Sigmoid colon (tissue), 7 donors: ENCODE data around the gene PPAT. TPM values are rescaled to one million over a fixed set of nuclear protein-coding genes. Genes with fewer than 3 reads are reported as not detected.

Experiments
- DNase-seq: peaks from one replicate; pipeline ENCODE4 v3.0.0-alpha.2; 2019
- H3K27ac ChIP-seq, 4 donors: fragments of 200-600 bp; sonication (generic); one replicate each; pipeline ENCODE4 v1.5.1; 2016 to 2019; ENCODE audit warnings: mild to moderate bottlenecking in 1 of 4
- H3K27me3 ChIP-seq, 3 donors: fragments of 200-600 bp; sonication (generic); one replicate each; pipeline ENCODE4 v1.5.1; 2019; ENCODE audit warnings: mild to moderate bottlenecking in 1 of 3
- H3K36me3 ChIP-seq, 4 donors: fragments of 200-600 bp; sonication (generic); one replicate each; pipeline ENCODE4 v1.5.1; 2016 to 2019
- H3K4me1 ChIP-seq, 4 donors: fragments of 200-600 bp; sonication (generic); one replicate each; pipeline ENCODE4 v1.5.1; 2017 to 2019
- H3K4me3 ChIP-seq, 4 donors: fragments of 200-600 bp; sonication (generic); one replicate each; pipeline ENCODE4 v1.5.1; 2017 to 2019; ENCODE audit warnings: mild to moderate bottlenecking in 2 of 4, moderate library complexity in 1 of 4
- H3K9me3 ChIP-seq, 4 donors: fragments of 200-600 bp in 3 of 4; sonication (generic) in 3 of 4; one replicate each; pipeline versions ENCODE4 v1.5.1 to v1.6.1; 2013 to 2019
- CTCF ChIP-seq, 4 experiments: fragments of 450-650 bp in 3 of 4; fragments of 200-600 bp in 1 of 4; IDR thresholded peaks; one replicate each; pipeline ENCODE4 v1.5.1; 2016 to 2019; ENCODE audit warnings: antibody characterized with exemption in 4 of 4, mild to moderate bottlenecking in 3 of 4, moderate library complexity in 2 of 4
- EP300 ChIP-seq, 4 donors: sonication (generic); formaldehyde crosslinking; IDR thresholded peaks; one replicate each; pipeline ENCODE4 v1.6.1; 2017; ENCODE audit warnings: antibody characterized with exemption in 4 of 4
- POLR2A ChIP-seq, 2 donors: fragments of 450-650 bp; IDR thresholded peaks; one replicate each; pipeline ENCODE4 v1.6.1; 2016; ENCODE audit warnings: antibody characterized with exemption in 2 of 2, mild to moderate bottlenecking in 2 of 2, moderate library complexity in 2 of 2
- POLR2AphosphoS5 ChIP-seq, 4 donors: sonication (generic); formaldehyde crosslinking; IDR thresholded peaks; one replicate each; pipeline ENCODE4 v1.6.1; 2017; ENCODE audit warnings: antibody characterized with exemption in 4 of 4
- WGBS, 2 donors: extraction: QIAGEN DNeasy Blood & Tissue Kit; methylation state at CpG; one replicate each; pipeline ENCODE4 v1.1.7; 2013; 5-methylcytosine and 5-hydroxymethylcytosine counted together
- intact Hi-C: fragments of 100-400 bp; cut with DNase I; formaldehyde crosslinking; loops from one replicate; pipeline ENCODE4 v1.15.1; 2023
- polyA plus RNA-seq, 3 donors: library from polyadenylated mRNA; stranded (reverse); fragments of 200-250 nt; gene quantifications; one replicate each; pipeline ENCODE4 v1.2.3, GENCODE V29; 2013
- total RNA-seq, 4 donors: library from RNA; depleted of rRNA; stranded (reverse); fragments of >200 nt; gene quantifications; one replicate each; pipeline ENCODE4 v1.1.0, GENCODE V29; 2016
- donor health status: healthy with polysubstance abuse.
- donor health status: Bipolar disorder and iron deficiency.
- donor health status: healthy.

The PPAT gene
- total and polyA plus RNA-seq, 7 donors: 0.60 to 6.3 (median 4.4) TPM

- intact Hi-C loops: loop anchor here (1.0 to 5.0 kb wide), 2 partner anchors 50 to 80 kb away; partner anchors contain the start of genes PAICS, PPAT and SRP72
- TF ChIP-seq EP300 (IDR thresholded peaks at IDR 0.05) (peak in 1 of 4 donors; percentile 69), POLR2AphosphoS5 (IDR thresholded peaks at IDR 0.05) (peak; percentile 83 to 98 (median 96)), POLR2A (IDR thresholded peaks at IDR 0.05) (peak; percentile 62 to 84), CTCF (IDR thresholded peaks at IDR 0.05) (no peak)
Observed at GRCh38 chr4:56387023-56388001, 48.1 kb downstream of the PPAT start, which contains the start of gene AASDH. TSS of gene AASDH (minus strand) at chr4:56387491. CDS start at chr4:56384299, 3,192 bp downstream.

GRCh38 chr4:56386091-56386490 is 49.3 kb downstream of the PPAT start:
- Histone ChIP-seq H3K36me3 (no peaks in the 10 kb centered on the region), H3K27me3 (no peaks in the 10 kb centered on the region), H3K4me3 (peak overlapping the region in 3 of 4 donors; percentile 62 to 75 (median 72)), H3K9me3 (no peaks in the 10 kb centered on the region), H3K4me1 (peaks cover 0 to 20% (median 14%) of the 10 kb centered on the region in 4 donors), H3K27ac (peak overlapping the region; percentile 82 to 95 (median 90))
- TF ChIP-seq POLR2AphosphoS5 (IDR thresholded peaks at IDR 0.05) (no peak), CTCF (IDR thresholded peaks at IDR 0.05) (no peak), POLR2A (IDR thresholded peaks at IDR 0.05) (no peak), EP300 (IDR thresholded peaks at IDR 0.05) (no peak)
- WGBS, 2 donors: 91 to 94% methylated on average over 4 of the region's 4 CpGs
- intact Hi-C loops: loop anchor here (5.0 kb wide), 1 partner anchor 51 kb away; the partner anchor contains the start of genes PAICS and PPAT
- no peak for DNase-seq

More at GRCh38 chr4:56387023-56388001, 48.1 kb downstream of the PPAT start, which contains the start of gene AASDH:
- H3K27me3 ChIP-seq: no peaks in the 10 kb centered on the region
- H3K4me1 ChIP-seq: peaks cover 0 to 20% (median 14%) of the 10 kb centered on the region in 4 donors
- WGBS, 2 donors: 0% methylated on average over 57 of the region's 57 CpGs
- peak within 1 kb of the TSS; percentile 82 to 95 (median 90) for H3K27ac ChIP-seq
- DNase-seq: peak; percentile 95
- H3K36me3 ChIP-seq: no peaks in the 10 kb centered on the region
- no peaks in the 10 kb centered on the region for H3K9me3 ChIP-seq
- peak within 1 kb of the TSS; percentile 62 to 77 (median 74) for H3K4me3 ChIP-seq

GRCh38 chr4:56375458-56375857 is 60.0 kb downstream of the PPAT start:
- Histone ChIP-seq H3K4me3 (no peak overlapping the region), H3K27me3 (no peaks in the 10 kb centered on the region), H3K27ac (no peak overlapping the region), H3K4me1 (no peaks in the 10 kb centered on the region), H3K36me3 (peaks cover 0 to 9% (median 0%) of the 10 kb centered on the region in 4 donors), H3K9me3 (no peaks in the 10 kb centered on the region)
- WGBS, 2 donors: 87 to 93% methylated on average over 2 of the region's 2 CpGs
- no peak for DNase-seq
- intact Hi-C loops: no loop called here
- TF ChIP-seq POLR2AphosphoS5 (IDR thresholded peaks at IDR 0.05): no peak
- no peak for TF ChIP-seq CTCF (IDR thresholded peaks at IDR 0.05)
- TF ChIP-seq EP300 (IDR thresholded peaks at IDR 0.05): no peak
- TF ChIP-seq POLR2A (IDR thresholded peaks at IDR 0.05): no peak

- TF ChIP-seq EP300 (IDR thresholded peaks at IDR 0.05) (no peak), POLR2A (IDR thresholded peaks at IDR 0.05) (no peak), CTCF (IDR thresholded peaks at IDR 0.05) (no peak), POLR2AphosphoS5 (IDR thresholded peaks at IDR 0.05) (no peak)
- Histone ChIP-seq H3K4me3 (no peak overlapping the region), H3K36me3 (peaks cover 0 to 14% (median 2%) of the 10 kb centered on the region in 4 donors), H3K4me1 (no peaks in the 10 kb centered on the region), H3K9me3 (no peaks in the 10 kb centered on the region), H3K27me3 (no peaks in the 10 kb centered on the region), H3K27ac (no peak overlapping the region)
- intact Hi-C loops: no loop called here
- DNase-seq: no peak
- WGBS, 2 donors: 93 to 97% methylated on average over 1 of the region's 1 CpG
Observed at GRCh38 chr4:56374956-56375355, 60.5 kb downstream of the PPAT start.
